SW 1271 (cell line): ENCODE results near the gene MTHFR.

Source experiments
- DNase-seq, 2 experiments: peaks; one replicate each; lab custom pipeline; 2025; lab: John Stamatoyannopoulos, UW

Gene MTHFR

DNA sequence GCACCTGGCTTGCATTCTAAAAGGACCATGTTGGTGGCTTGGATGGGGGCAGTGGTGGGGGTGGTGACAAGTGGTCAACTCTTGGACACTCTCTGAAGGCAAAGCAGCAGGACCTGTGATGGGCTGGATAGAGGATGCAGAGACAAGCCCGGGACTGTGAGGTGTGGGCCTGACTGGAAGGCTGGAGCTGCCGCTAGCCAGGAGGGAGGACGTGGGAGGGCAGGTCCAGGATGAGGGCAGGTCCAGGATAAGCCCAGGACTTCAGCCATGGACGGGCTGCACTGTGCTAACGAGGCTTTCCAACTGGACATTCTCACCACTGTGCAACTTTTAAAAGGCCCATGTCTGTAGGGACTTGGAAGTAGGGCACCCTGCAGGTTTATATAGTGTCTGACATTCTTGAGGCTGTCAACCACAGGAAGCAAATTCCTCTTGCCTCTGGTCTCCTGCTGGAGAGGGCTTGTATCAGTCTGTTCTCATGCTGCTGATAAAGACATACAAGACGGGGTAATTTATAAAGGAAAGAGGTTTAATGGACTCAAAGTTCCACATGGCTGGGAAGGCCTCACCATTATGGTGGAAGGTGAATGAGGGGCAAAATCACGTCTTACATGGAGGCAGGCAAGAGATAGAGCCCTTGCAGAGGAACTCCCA lies 52.1 kb downstream of the MTHFR start:
- DNase-seq: peak in 1 of 2 experiments; percentile 6

GRCh38 chr1:11752359-11753088 lies 53.2 kb downstream of the MTHFR start:
- no peak for DNase-seq

DNA sequence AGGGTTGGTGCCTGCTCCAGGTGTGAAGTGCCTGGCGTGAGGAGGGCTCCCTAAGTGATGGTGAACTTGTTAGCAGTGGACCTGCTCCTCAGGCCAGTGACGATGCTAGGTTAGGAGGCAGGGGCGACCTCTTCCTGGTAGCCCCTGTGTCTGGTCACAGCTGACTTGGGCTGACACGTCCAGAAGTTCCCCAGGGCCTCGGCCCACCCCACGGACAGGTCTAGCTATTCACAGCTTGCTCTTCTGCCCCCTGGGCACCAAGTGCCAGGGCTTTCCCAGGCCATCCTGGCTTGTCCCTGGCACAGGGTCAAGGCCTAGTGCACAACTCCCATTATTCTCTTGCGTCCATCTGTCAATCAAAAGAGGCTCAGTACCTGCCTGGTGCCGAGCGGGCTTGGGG lies 54.7 kb downstream of the MTHFR start:
- DNase-seq: no peak

- DNase-seq: no peak
Measured at GRCh38 chr1:11749996-11750395, 55.8 kb downstream of the MTHFR start.

GRCh38 chr1:11749203-11749689 lies 56.5 kb downstream of the MTHFR start:
- DNase-seq: peak in 1 of 2 experiments; percentile 12

DNA sequence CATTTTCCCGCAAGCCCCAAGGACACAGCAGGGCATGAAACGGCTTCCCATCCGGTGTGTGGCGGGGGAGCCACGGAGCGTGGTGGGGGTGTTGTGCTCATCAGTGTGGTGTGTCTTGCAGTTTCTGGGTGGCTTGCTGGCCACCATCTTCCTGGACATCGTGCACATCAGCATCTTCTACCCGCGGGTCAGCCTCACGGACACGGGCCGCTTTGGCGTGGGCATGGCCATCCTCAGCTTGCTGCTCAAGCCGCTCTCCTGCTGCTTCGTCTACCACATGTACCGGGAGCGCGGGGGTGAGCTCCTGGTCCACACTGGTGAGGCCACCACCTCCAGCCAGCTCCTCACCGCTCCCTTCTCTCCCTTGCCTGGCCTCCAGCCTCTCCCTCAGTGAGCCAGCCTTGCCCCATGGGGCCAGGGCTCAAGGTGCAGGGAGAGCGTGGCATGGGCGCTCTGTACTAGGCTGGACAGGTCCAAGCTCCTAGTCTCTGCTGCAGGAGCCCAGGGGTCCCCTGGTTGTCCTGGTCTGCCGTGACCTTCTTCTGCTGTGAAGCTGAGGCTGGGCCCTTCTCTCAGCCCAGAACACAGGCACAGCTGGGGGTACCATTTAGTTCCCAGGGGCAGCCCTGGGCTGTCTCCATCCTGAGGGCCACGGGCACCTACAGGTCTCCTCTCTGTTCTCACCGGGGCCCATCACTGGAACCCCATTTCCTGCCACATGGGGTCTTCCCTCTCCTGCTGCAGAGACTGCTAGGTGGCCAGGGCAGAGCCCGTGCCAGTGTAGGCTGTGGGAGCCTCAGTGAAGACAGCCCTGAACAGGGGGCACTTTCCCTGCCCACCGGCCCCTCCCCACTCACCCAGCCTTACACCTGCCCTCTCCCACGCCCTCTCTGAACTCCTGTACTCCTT lies 57.2 kb downstream of the MTHFR start:
- no peak for DNase-seq

DNA sequence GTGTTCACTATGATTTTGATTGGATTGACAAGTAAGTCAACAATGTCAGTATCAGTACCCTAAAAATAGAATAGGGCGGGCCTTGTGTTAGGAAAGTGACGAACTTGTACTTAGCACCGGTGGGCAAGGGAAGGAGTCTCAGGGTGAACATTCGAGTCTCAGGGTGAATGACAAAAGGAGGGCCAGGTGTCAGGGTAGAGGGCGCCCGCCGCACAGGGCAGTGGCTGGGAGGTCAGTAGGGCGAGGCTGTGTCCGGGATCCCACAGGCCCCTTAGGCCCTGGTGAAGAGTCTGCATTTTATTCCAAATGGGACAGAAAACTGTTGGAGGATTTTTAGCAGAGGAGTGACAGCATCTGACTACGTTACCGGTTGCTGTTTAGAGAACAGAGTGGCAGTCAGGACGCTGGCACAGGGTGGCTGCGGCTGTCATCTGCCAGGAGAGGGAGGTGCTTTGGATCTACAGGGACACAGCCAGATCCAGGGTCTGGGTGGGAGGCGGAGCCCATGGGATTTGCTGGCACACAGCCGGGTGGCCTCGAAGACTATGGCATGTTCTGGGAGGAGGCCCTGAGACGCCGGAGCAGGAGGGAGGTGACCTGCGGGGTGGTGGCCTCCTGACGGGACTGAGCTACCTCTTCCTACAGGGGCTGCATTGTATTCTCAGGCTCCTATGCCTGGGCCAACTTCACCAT lies 58.8 kb downstream of the MTHFR start:
- DNase-seq: no peak

GRCh38 chr1:11746092-11746491 lies 59.7 kb downstream of the MTHFR start:
- DNase-seq: no peak

DNA sequence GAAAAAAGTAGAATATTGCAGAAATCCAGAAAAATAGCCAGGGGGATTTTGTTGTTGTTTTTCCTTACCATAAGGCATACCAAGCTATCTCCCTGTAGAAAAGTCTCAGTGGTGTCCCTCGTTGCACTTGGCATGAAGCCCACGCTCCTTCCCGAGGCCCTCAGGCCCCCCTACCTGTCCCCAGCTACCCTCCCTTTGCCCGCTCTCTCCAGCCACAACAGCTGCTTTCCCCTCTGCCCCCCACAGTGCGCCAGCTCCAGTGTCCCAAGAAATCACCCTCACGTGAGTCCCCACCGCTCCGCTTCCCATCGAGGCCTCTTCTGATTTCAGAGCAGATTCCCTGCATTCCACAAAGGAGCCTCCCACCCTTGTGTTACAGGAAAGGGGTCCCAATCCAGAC lies 61.5 kb downstream of the MTHFR start:
- no peak for DNase-seq

DNA sequence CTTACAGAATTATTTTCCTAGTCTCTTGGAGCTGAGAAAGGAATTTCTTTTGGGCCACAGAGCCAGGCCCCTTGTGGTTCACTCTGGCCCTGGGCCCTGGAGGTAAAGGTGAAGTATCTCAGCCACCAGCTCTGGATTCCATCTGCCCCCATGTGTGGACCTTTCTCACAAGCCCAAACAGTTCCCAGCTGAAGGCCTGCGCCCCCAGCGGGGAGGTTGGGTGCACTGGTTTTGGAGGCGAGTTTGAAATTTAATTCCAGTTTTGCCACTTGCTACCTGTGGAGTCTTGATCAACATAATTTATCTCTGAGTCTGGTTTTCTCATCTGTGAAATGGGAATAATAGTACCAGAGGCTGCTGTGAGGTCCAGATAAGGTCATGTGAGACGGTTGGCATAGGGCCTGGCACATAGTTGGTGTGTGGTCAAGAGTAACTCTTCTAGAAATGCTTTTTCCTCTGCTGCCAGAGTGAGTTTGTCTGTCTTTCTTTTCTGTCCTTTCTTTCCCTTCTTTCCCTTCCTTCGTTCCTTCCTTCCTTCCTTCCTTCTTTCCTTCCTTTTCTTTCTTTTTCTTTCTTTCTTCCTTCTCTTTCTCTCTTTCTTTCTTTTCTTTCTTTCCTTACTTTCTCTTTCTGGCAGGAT lies 63.7 kb downstream of the MTHFR start:
- DNase-seq: no peak

- DNase-seq: no peak
Measured at GRCh38 chr1:11741482-11741881, 64.3 kb downstream of the MTHFR start.

DNA sequence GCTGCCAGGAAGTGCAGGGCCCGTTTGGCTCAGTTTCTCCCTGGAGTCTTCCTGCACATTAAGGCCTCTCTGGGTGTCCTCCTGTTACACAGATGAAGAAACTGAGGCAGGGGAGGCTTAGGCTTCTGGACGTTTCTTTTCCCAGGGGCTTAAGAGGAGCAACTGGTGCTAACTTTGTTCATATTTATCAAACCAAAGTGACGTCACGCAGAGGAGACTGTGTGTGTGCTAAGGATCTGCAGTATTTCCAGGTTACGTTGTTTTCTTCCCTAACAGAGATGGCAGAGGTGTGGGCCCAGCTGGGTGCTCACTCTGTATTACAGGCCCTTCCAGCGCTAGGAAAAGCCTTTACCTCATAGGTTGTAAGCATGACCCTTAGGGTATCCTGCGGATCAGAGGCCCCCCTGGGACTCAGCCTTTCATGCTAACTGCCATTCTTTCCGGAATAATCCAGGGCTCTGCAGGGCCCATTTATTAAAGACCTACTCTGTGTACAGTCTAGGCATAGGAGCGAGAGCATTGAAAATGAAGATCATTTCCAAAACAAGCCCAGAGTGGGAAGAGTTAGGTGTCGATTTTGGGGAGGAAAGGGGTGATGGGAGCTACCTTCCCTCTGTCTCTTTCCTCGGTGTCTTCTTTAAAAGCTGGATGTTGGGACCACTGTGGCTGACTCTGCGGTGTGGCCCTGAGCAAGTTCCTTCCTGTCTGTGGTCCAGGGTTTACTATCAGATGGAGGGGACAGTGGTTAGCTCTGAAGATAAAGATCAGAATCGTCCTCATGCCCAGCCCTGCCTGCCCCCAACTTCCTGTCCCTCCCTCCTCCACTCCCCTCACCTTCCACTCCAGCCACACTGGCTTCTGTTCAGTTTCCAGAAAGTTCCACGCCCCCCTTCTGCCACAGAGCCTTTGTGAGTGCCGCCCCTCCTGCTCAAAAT lies 65.2 kb downstream of the MTHFR start:
- DNase-seq: no peak

- DNase-seq: no peak
Measured at GRCh38 chr1:11738783-11739182, 67.0 kb downstream of the MTHFR start.

DNA sequence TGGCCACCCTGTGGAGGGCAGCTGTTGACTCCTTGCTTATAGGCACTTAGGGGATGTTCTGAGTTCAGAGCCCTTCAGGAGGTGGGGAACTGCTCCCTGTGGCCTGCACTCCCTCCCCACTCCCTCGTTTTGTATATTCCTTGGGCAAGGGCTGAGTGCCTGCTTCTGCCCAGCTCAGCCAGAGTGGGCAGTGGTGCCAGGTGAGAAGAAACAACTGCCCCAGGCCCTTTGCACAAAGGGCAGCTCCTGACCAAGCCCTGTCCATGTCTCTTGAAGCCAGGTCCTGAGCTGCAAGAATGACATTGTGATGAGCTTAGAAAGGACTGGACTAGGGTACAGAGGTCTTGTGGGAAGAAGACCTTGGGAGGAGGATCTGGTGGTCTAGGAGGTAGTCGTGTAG lies 67.7 kb downstream of the MTHFR start:
- no peak for DNase-seq

- peak in 1 of 2 experiments; percentile 25 for DNase-seq
Measured at GRCh38 chr1:11736746-11737639, 68.8 kb downstream of the MTHFR start.

- peak; percentile 60 to 74 for DNase-seq
Measured at GRCh38 chr1:11735854-11736745, 69.7 kb downstream of the MTHFR start, which contains the start of gene AGTRAP. AGTRAP (plus strand) TSS chr1:11736136; CDS start chr1:11736209, 73 bp downstream.
